ENCODE data around the gene CNTF. TPM values are rescaled to one million over a fixed set of nuclear protein-coding genes. Genes with fewer than 3 reads are reported as not detected.
A peak's percentile ranks its signal among the peaks of the same experiment; 100 is the strongest.

CNTF gene
- total RNA-seq, 1 donor = 1.4 TPM

DNA sequence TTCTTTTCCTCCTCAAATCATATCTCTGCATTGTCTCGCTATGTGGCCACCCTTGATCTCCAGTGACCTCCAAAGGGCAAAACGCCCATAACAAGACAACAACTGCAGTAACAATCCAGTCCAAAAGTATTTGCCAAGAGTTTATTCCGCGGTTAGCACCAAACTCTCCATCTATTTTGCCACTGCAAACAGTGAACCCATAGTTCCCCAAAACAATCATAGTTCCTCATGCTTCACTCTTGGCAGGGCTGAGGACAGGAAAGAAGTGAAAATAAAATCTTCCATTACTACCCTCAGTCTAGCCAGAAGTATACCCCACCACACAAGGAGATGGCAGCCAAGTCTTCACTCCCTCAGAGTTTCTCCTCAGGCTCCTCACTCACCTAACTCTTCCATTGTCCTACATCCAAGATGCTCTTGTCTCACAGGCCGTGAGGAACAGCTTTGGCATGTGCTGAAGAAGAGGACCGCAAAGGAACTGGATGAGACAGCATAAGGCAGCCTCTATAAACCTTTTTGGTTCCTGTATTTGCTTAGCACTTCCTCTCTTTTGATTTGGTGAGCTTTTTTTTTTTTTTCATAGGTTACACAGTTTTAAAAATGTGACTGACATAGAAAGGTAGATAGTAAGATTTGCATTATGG is 47.0 kb upstream of the CNTF start, which contains the start of gene LPXN:
TSS of gene LPXN (minus strand) at position 480 of the 644 bp plus-strand sequence. CDS start at position 396, 84 bp downstream.
- Histone ChIP-seq H3K4me2 (ENCODE audit: insufficient read depth, low read length) (peak within 1 kb of the TSS; percentile 98), H3K27me3 (ENCODE audit: insufficient read depth, low read length) (no peaks in the 10 kb centered on the region), H3K79me2 (ENCODE audit: insufficient read depth, low read length) (peaks cover 33% of the 10 kb centered on the region), H3K4me1 (ENCODE audit: insufficient read depth, low read length) (peaks cover 44% of the 10 kb centered on the region), H3K27ac (ENCODE audit: low read depth, low read length) (peak within 1 kb of the TSS; percentile 100), H2AFZ (ENCODE audit: low read length) (peak within 1 kb of the TSS; percentile 53), H4K20me1 (ENCODE audit: insufficient read depth, low read length) (peaks cover 3% of the 10 kb centered on the region), H3K4me3 (ENCODE audit: insufficient read depth, low read length) (peak within 1 kb of the TSS; percentile 47), H3K36me3 (ENCODE audit: insufficient read depth, low read length) (no peaks in the 10 kb centered on the region), H3K9me3 (ENCODE audit: low read depth, low read length) (no peaks in the 10 kb centered on the region)
- TF ChIP-seq, protein P1, sequence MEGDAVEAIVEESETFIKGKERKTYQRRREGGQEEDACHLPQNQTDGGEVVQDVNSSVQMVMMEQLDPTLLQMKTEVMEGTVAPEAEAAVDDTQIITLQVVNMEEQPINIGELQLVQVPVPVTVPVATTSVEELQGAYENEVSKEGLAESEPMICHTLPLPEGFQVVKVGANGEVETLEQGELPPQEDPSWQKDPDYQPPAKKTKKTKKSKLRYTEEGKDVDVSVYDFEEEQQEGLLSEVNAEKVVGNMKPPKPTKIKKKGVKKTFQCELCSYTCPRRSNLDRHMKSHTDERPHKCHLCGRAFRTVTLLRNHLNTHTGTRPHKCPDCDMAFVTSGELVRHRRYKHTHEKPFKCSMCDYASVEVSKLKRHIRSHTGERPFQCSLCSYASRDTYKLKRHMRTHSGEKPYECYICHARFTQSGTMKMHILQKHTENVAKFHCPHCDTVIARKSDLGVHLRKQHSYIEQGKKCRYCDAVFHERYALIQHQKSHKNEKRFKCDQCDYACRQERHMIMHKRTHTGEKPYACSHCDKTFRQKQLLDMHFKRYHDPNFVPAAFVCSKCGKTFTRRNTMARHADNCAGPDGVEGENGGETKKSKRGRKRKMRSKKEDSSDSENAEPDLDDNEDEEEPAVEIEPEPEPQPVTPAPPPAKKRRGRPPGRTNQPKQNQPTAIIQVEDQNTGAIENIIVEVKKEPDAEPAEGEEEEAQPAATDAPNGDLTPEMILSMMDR (IDR thresholded peaks at IDR 0.05; ENCODE audit: extremely low read depth, low read depth, low read length) = no peak
- DNase-seq (ENCODE audit: insufficient read length, low spot score, missing footprints) = no peak

DNA sequence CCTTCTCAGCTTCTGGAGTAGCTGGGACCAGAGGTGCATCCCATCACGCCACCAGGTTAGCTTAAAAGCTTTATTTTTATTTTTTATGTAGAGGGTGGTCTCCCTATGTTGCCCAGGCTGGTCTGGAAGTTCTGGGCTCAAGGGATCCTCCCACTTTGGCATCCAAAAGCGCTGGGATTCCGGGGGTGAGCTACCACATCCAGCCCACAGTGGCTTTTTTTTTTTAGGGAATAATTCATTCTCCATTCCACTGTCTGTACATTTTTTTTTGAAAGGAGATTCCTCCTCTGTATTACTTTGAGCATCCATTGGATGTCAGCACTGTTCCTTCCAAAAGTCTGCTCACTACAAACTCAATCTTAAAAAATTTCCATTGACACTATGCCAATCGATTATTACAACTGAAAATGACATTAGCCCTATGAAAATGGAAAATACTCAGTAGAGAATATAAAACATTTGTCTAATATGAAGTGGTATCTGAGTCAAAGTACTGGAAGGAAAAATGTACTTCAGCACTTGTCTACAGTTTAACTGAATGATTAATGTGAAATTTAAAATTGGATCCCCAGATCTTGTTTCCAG is 45.5 kb upstream of the CNTF start:
- H3K36me3 ChIP-seq (ENCODE audit: insufficient read depth, low read length) = peaks cover 6% of the 10 kb centered on the region
- H3K4me3 ChIP-seq (ENCODE audit: insufficient read depth, low read length) = peak overlapping the region; percentile 89
- H3K27ac ChIP-seq (ENCODE audit: low read depth, low read length) = peak overlapping the region; percentile 100
- no peaks in the 10 kb centered on the region for H3K9me3 ChIP-seq (ENCODE audit: low read depth, low read length)
- H3K4me1 ChIP-seq (ENCODE audit: insufficient read depth, low read length) = peaks cover 58% of the 10 kb centered on the region
- H3K4me2 ChIP-seq (ENCODE audit: insufficient read depth, low read length) = peak overlapping the region; percentile 98
- H4K20me1 ChIP-seq (ENCODE audit: insufficient read depth, low read length) = peaks cover 3% of the 10 kb centered on the region
- TF ChIP-seq, protein P1 (IDR thresholded peaks at IDR 0.05; ENCODE audit: extremely low read depth, low read depth, low read length) = peak; percentile 58
- DNase-seq (ENCODE audit: insufficient read length, low spot score, missing footprints) = no peak
- H2AFZ ChIP-seq (ENCODE audit: low read length) = no peak overlapping the region
- peaks cover 39% of the 10 kb centered on the region for H3K79me2 ChIP-seq (ENCODE audit: insufficient read depth, low read length)
- H3K27me3 ChIP-seq (ENCODE audit: insufficient read depth, low read length) = no peaks in the 10 kb centered on the region

DNA sequence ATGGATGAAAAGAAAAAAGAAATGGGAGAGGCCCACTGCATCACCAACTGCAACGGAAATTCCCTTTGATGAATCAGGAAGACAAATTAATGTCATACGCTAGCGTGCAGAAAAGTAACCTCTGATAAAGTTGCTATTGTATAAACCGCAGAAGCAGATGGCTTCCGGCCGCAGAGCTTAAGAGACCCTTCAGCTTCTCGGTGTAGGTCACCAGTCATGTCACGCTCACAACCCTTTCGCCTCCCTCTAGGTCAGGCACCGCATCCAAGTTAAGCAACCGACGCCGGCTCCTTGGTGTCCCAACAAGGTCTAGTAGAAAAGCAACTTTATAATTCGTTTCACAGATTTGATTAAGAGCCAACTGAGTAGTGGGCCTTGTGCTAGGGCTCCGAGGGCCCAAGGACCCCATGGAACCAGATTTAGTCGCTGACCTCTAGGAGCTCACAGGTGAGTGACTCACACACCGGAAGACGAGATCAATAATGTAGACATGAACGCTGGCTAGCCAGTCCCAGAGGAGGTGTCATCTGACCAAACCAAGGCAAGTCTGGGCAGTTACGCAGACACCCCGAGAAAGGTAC is 44.8 kb upstream of the CNTF start:
- TF ChIP-seq, protein P1 (IDR thresholded peaks at IDR 0.05; ENCODE audit: extremely low read depth, low read depth, low read length) = no peak
- H4K20me1 ChIP-seq (ENCODE audit: insufficient read depth, low read length) = peaks cover 3% of the 10 kb centered on the region
- peaks cover 58% of the 10 kb centered on the region for H3K4me1 ChIP-seq (ENCODE audit: insufficient read depth, low read length)
- no peaks in the 10 kb centered on the region for H3K27me3 ChIP-seq (ENCODE audit: insufficient read depth, low read length)
- H3K79me2 ChIP-seq (ENCODE audit: insufficient read depth, low read length) = peaks cover 42% of the 10 kb centered on the region
- H3K4me2 ChIP-seq (ENCODE audit: insufficient read depth, low read length) = peak overlapping the region; percentile 98
- H3K9me3 ChIP-seq (ENCODE audit: low read depth, low read length) = no peaks in the 10 kb centered on the region
- H3K4me3 ChIP-seq (ENCODE audit: insufficient read depth, low read length) = peak overlapping the region; percentile 89
- H3K36me3 ChIP-seq (ENCODE audit: insufficient read depth, low read length) = peaks cover 7% of the 10 kb centered on the region
- peak overlapping the region; percentile 100 for H3K27ac ChIP-seq (ENCODE audit: low read depth, low read length)
- DNase-seq (ENCODE audit: insufficient read length, low spot score, missing footprints) = no peak
- H2AFZ ChIP-seq (ENCODE audit: low read length) = peak overlapping the region; percentile 65

DNA sequence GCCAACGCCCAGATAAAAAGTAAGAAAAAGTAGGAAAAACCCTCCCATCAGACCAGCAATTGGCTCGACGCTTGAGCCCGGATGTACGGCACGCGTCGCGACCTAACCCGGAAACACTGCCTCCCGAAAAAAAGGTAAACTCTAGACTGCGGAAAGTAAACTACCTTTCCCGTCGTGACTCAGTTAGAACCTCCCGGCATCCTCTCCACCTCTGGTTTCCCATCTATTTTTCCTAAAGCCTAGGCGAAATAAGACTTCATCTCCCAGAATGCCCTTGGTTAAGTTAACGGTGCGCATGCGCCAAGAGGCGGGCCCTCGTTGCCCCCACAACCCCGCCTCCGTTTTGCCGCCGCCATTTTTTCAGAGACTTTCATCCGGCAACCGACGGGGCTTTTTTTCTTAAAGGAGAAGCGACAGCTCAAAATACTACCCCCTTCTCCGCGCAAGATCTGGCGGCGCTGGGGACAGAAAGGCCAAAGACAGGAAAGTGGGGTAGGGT is 44.3 kb upstream of the CNTF start:
- Histone ChIP-seq H3K79me2 (ENCODE audit: insufficient read depth, low read length) (peaks cover 47% of the 10 kb centered on the region), H3K4me2 (ENCODE audit: insufficient read depth, low read length) (peak overlapping the region; percentile 98), H3K4me1 (ENCODE audit: insufficient read depth, low read length) (peaks cover 56% of the 10 kb centered on the region), H4K20me1 (ENCODE audit: insufficient read depth, low read length) (peaks cover 3% of the 10 kb centered on the region), H3K4me3 (ENCODE audit: insufficient read depth, low read length) (peak overlapping the region; percentile 89), H3K27ac (ENCODE audit: low read depth, low read length) (peak overlapping the region; percentile 100), H3K9me3 (ENCODE audit: low read depth, low read length) (no peaks in the 10 kb centered on the region), H3K27me3 (ENCODE audit: insufficient read depth, low read length) (no peaks in the 10 kb centered on the region), H3K36me3 (ENCODE audit: insufficient read depth, low read length) (peaks cover 7% of the 10 kb centered on the region), H2AFZ (ENCODE audit: low read length) (peak overlapping the region; percentile 87)
- TF ChIP-seq, protein P1 (IDR thresholded peaks at IDR 0.05; ENCODE audit: extremely low read depth, low read depth, low read length) = no peak
- DNase-seq (ENCODE audit: insufficient read length, low spot score, missing footprints) = peak; percentile 77

Data from osteoblast (primary cell).